Fibroblast of skin of left quadriceps (primary cell): ENCODE data around the gene PCNT.
A peak's percentile ranks its signal among the peaks of the same experiment; 100 is the strongest.
"Not testable (repeated sequence)": the region's sequence is repeated elsewhere in the genome, so short reads cannot be mapped to it uniquely, and the experiment has no call there.

ENCODE experiments used
- DNase-seq, 2 experiments: peaks; one replicate each; pipeline ENCODE4 v3.0.0-alpha.2; 2013; ENCODE audit warnings: low read depth in 2 of 2

The PCNT gene

GRCh38 chr21:46454634-46455390 lies 130.9 kb downstream of the PCNT start:
- DNase-seq = no peak

GRCh38 chr21:46455575-46456385 lies 131.8 kb downstream of the PCNT start:
- DNase-seq = no peak

GRCh38 chr21:46456750-46457149 lies 132.8 kb downstream of the PCNT start:
- no peak for DNase-seq

GRCh38 chr21:46457801-46458314 lies 133.9 kb downstream of the PCNT start:
- DNase-seq = no peak

- DNase-seq = peak; percentile 92 to 93
Observed at GRCh38 chr21:46458315-46459023, 134.5 kb downstream of the PCNT start, which contains the start of gene DIP2A. TSS of gene DIP2A (plus strand) at chr21:46458891. CDS start at chr21:46459132, 241 bp downstream.

GRCh38 chr21:46459024-46459355 lies 135.0 kb downstream of the PCNT start:
- no peak for DNase-seq

- peak in 1 of 2 experiments; percentile 6 for DNase-seq
Observed at GRCh38 chr21:46459356-46460112, 135.6 kb downstream of the PCNT start.

- no peak for DNase-seq
Observed at GRCh38 chr21:46461909-46462308, 138.0 kb downstream of the PCNT start.

- not testable (repeated sequence) for DNase-seq
Observed at GRCh38 chr21:46465153-46465552, 141.2 kb downstream of the PCNT start.

- no peak for DNase-seq
Observed at GRCh38 chr21:46465651-46466050, 141.7 kb downstream of the PCNT start.

- no peak for DNase-seq
Observed at GRCh38 chr21:46468108-46468774, 144.3 kb downstream of the PCNT start.

GRCh38 chr21:46469275-46469674 lies 145.3 kb downstream of the PCNT start:
- DNase-seq = no peak

GRCh38 chr21:46471514-46471913 lies 147.6 kb downstream of the PCNT start:
- no peak for DNase-seq

GRCh38 chr21:46472246-46472645 lies 148.3 kb downstream of the PCNT start:
- DNase-seq = no peak

- DNase-seq = no peak
Observed at GRCh38 chr21:46474382-46474781, 150.4 kb downstream of the PCNT start.

- no peak for DNase-seq
Observed at GRCh38 chr21:46475296-46475695, 151.3 kb downstream of the PCNT start.

GRCh38 chr21:46477765-46478164 lies 153.8 kb downstream of the PCNT start:
- DNase-seq = no peak

- DNase-seq = no peak
Observed at GRCh38 chr21:46478910-46479309, 155.0 kb downstream of the PCNT start.

GRCh38 chr21:46480466-46480865 lies 156.5 kb downstream of the PCNT start:
- no peak for DNase-seq

GRCh38 chr21:46482225-46482845 lies 158.4 kb downstream of the PCNT start:
- no peak for DNase-seq
